HCEC 1CT (cell line): ENCODE measurements around the gene PTPN14.

Experiments used
- DNase-seq: peaks from one replicate; pipeline ENCODE4 v3.0.0-alpha.2; 2017

PTPN14 gene

GRCh38 chr1:214449371-214449770 lies 102.0 kb downstream of the PTPN14 start:
- DNase-seq, result no peak

- no peak for DNase-seq
Measured at GRCh38 chr1:214448536-214448935, 102.9 kb downstream of the PTPN14 start.

DNA sequence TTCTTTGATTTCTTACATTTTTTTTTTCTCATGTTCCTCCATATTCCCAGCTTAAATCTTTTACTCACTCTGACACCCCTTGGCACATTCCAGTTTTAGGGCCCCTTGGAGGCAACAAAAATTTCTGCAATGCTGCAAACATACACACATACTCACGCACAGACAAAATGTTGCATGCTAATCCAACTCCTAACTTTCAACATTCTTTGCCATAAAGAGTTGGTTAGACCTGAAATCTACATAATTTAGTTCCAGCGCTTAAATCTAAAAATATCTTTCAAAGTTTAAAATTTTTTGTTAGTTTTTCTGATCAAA lies 103.9 kb downstream of the PTPN14 start:
- DNase-seq, result peak; percentile 30

DNA sequence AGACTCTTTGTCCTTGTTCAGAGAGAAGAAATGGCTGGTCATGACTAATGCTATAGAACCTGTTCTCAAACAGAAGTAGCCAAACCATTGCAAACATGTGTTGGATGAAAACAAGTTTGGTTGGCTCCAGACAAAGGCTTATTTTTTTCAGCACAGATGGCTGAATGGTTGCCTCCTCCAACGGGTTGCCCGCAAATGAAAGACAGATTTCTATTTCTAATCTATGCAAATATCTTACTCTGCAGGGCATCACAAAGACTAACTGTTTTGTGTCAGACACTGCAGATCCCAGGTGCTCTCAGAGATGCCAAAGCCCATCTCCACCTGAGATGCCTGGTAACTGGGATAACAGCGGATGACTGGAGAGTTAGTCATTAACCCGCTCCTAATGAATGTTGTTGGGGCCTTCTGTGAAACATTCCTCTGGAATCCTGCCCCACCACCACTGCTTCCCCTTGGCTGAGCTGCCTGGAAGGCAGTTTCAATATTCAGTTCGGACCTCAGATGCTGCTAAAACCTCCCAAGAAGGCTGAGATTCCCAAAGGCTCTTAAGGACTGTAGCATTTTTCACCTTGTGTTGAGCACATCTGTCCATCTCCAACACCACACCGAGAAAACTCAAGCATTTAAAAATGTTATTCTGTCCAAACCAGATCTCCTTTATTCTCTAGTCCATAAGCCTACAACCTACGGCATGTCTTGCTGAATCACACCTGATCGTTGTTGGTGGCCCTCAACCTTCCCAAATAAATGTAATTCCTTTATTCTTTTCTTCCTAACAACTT lies 104.4 kb downstream of the PTPN14 start:
- DNase-seq, result peak; percentile 96

GRCh38 chr1:214445831-214446614 lies 105.4 kb downstream of the PTPN14 start:
- DNase-seq, result peak; percentile 98

GRCh38 chr1:214445199-214445598 lies 106.2 kb downstream of the PTPN14 start:
- peak; percentile 41 for DNase-seq

DNA sequence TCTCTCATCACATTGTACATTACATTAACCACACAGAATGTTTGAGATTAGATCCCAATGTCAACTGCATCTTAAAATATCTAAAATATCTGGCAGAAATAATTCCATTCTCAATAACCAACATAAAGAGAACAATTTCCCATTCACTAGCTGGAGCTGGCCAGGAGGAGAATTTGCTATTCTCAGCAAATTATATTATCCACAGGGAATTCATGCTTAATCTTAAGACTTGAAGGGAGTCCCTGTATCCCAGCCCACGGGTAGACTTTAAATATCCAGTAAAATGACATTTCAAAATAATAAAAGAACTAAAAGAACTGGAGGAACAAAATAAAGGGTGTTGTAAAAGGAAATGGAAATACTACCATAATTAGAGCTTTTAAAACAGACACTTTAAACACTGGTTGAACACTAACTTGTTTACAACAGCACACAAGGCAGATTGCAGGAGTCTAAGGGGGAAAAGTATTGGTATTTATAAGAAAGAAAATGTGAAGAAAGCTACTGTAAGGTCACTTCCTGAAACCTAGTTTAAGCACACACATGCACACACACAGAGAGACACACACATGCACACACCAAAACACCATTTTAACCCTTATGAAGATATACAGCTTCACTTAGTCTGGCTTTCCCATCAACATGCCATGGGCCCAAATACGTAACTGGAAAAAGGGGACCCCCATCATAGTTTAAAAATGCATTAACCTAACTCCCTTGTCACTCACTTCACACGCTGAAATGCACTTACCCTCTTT lies 107.0 kb downstream of the PTPN14 start:
- no peak for DNase-seq

- DNase-seq, result no peak
Measured at GRCh38 chr1:214441119-214441518, 110.3 kb downstream of the PTPN14 start.

- no peak for DNase-seq
Measured at GRCh38 chr1:214440219-214440965, 111.0 kb downstream of the PTPN14 start.

DNA sequence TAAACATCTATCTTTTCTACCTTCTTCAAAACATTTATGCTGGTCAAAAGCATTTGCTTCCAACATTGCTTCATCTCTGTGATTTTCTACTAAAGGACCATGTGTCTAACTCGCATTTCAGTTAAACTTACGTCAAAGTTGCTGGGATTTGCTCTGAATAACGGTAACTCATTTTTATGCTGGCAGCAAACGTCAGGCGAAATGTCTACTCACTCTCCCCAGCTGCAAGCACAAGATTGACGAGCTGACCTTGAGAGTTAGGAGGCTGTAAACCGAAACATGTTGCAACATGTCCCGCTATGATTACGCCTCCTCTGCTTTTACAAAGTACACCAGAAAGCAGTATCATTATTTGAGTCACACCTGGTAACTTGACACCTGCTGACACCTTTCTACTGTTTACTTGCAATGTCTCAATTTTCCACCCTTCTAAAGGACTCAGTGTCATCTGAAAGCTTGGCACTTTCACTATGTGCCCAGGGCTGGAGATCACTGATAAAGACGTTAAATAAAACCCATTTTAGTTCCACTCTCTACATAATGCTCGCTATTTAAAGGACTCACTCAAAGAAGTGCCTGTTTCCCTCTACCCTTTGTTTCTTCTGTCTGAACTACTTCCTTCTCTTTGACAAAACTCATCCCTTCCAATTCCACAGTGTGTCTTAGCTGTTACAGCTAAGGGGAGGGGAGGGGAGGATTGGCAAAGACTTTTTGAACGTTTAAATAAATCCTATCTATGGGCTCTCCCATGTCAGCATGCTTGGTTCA lies 111.9 kb downstream of the PTPN14 start:
- no peak for DNase-seq

DNA sequence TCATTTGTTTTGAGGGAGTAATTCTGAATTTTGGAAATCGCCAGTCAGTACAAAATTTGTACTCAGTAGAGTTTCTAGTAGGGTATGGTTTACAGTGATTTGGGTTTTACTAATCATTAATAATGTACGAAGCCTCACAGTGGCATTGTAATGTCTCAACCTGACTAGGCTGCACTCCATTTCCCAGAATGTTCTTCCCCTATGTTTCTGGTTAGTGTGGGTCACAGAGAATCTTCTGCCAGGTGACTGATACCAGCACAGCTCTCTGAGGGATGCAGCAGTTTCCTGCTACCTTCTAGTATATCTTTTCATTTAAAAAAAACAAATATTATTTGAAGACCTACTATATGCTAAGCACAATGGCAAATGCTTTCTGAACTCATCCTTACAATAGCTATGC lies 112.9 kb downstream of the PTPN14 start:
- no peak for DNase-seq

DNA sequence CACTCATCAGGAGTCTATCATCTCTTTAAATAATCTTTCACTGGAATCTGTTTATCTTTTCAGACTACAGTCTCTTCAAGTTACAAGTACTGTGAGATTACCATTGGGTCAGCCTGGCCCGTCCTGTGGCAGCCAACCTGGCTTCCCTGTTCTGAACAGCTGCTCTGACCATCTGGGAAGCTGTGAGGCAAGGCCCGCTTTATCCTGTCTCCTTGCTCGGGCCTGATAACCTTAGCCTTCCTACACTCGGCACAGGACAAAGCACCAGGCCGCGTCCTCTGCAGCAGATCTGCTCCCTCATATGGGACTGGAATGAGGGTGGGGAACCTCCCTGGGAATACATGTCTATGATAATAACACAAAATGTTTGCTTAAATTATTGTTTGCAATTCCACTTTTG lies 113.3 kb downstream of the PTPN14 start:
- DNase-seq, result no peak

DNA sequence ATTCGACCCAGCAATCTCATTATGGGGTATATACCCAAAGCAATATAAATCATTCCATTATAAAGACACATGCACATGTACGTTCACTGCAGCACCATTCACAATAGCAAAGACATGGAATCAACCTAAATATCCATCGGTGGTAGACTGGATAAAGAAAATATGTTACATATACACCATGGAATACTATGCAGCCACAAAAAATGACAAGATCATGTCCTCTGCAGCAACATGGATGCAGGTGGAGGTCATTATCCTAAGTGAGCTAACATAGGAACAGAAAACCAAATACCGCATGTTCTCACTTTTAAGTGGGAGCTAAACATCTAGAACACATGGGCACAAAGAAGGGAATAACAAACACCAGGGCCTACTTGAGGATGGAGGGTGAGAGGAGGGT lies 115.5 kb downstream of the PTPN14 start:
- no peak for DNase-seq

- no peak for DNase-seq
Measured at GRCh38 chr1:214432245-214432644, 119.2 kb downstream of the PTPN14 start.

DNA sequence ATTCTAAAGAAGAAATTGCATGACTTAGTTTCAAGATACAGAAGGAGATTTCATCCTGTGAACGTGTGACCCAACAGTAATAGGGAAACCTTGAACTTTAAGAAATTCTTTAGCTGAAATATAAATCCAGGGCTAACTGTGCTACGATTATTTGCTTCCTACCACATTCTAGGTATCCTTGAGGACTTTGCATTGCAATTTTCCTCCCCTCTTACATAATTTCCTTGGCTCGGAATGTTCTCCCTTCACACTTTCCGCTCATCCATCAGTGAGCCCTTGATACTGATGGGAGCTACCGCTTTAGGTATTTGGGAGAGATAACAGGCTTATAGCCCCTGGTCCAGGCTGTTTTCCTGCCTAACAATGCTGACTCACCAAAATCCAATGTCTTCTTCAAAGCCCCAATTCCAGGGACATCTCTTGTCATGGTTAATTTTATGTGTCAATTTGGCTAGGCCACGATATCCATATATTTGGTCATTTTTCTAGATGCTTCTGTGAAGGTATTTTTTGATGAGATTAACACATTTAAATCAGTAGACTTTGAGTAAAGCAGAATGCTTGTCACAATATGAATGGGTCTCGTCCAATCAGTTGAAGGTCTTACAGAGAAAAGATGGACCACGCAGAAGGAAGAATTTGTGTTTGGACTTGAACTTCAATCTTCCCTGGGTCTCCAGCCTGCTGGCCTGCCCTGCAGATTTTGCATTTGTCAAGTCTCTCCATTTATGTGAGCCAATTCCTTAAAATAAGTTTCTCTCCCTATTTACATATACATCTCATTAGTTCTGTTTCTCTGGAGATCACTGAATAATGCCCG lies 121.2 kb downstream of the PTPN14 start:
- DNase-seq, result peak; percentile 31

DNA sequence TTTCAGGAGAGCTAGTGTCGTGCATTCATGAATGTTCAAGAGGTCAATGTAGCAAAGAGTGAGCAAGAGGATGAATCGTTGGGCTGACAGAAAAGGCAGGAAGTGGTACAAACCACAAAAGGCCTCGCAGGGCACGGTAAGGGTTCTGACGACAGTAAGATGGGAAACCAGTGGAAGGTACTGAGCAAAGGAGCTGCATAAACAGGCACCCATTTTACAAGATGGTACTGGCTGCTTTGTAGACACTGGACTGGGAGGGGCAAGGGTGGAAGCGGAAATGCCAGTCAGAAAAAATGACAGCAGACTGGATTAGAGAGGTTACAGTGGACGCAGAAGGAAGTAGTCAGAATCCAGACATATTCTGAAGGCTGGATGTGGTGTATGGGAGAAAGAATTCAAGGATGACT lies 123.5 kb downstream of the PTPN14 start:
- DNase-seq, result peak; percentile 99

DNA sequence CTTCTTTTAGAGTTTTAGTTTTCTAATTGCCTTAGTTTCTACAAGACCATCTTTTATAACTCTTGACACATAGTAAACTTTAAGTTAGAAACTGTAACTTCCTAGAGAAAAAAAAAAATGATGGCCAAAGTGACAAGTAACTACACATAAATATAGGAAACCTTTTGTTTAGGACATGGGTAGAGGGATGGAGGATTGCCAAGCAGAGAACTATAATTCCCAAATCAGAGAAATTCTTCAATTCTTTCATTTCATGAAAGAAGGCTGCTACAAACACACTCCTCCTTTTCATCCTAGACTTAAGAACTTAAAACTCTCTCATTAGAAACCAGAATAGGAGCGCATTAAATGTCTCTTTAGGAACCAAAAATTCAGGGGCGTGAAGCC lies 125.0 kb downstream of the PTPN14 start:
- no peak for DNase-seq

DNA sequence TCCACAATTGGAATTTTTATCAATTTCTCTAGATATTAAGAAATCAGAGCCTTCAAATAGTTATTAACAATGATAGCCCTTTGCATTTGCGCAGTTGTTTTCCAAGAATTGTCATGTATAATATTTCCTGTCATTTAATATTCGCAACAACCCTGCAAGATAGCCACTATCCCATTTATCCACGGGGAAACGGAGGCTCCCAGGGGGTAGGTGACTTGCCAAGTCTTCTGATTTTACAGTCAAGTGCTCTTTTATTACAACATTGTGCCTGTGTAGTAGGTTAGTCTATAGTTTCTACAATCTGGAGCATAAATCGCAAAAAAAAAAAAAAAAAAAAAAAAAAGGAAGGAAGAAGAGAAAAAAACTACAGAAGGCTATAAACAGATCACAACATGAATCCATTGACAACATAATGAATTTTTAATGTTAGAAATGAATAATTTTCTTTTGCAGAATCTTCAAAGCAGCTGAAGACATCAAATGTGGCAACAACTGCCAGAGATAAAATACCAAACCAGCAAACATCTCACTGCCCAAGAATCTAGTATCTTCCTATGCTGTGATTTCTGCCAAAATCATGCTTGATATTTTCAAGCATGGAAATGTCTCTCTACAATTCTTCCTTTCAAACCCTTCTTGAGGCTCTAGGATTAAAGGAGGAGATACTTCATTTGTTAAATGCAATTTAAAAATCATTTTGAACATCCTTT lies 125.5 kb downstream of the PTPN14 start:
- no peak for DNase-seq

DNA sequence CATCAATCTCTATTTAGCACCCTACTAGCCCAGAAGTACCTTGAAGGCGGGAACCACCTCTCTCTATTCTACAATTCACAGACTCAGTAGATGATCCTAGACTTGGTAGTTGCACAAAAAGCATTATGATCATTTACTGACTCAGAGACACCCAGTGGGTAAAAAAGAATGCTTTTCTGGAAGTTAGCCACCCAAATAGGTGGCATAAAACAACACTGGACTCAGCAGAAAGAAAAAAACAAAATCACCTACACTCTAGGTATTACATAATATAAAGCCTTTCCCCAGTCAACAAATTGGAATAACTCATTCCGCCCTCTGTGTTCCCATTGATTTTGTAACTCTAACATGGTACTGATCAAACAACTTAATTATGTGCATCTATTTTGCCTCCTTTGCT lies 126.3 kb downstream of the PTPN14 start:
- no peak for DNase-seq

DNA sequence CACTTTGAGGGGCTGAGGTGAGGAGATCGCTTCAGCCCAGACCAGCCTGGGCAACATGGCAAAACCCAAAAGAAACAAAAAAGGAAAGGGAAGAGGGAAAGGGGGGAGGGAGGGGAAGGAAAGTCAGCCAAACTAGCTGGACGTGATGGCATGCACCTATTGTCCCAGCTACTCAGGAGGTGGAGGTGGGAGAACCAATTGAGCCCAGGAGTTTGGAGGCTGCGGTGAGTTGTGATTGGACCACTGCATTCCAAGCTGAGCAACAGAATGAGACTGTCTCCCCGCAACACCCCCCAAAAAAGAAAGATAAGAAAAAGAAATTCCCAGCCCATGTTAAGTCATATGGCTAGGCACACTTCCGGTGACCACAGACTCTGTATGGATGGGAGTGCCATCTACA lies 128.4 kb downstream of the PTPN14 start:
- no peak for DNase-seq
